ENCODE results near the gene SCAF1. TPM values are rescaled to one million over a fixed set of nuclear protein-coding genes. Genes with fewer than 3 reads are reported as not detected.

Gene SCAF1
- total RNA-seq, 1 experiment from 2014 or later, result 46.8 TPM

DNA sequence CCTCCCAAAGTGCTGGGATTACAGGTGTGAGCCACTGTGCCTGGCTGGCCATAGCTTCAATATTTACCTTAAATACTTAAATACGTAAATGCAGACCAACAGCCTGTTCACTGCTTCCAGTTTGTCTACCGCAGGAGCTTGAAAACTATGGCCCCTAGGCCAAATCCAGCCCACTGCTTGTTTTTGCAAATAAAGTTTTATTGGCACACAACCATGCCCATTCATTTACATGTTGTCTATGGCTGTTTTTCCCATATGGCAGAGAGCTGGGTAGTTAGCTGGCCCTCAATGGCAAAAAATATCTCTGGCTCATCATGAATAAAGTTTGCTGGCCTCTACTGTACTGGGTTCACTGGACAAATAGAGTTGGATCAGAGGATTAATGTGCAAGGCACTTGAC, 39.2 kb upstream of the SCAF1 start:
- Histone ChIP-seq H3K4me1 (ENCODE audit: insufficient read depth, low read length) (no peaks in the 10 kb centered on the region), H2AFZ (ENCODE audit: low read length) (no peak overlapping the region), H3K36me3 (ENCODE audit: low read depth, low read length) (peaks cover 62% of the 10 kb centered on the region), H3K27me3 (ENCODE audit: low read length) (no peaks in the 10 kb centered on the region), H3K79me2 (ENCODE audit: low read length) (peaks cover 72% of the 10 kb centered on the region), H3K9me2 (replicated peaks; ENCODE audit: low read length) (no peaks in the 10 kb centered on the region), H4K20me1 (ENCODE audit: low read length) (peaks cover 9% of the 10 kb centered on the region; the same call in 1 of the 2 replicates), H3K4me2 (ENCODE audit: low read length) (no peak overlapping the region), H3K27ac (ENCODE audit: low read length) (no peak overlapping the region), H3K9ac (ENCODE audit: low read length) (no peak overlapping the region), H3K4me3 (ENCODE audit: low read length) (no peak overlapping the region), H3K9me3 (ENCODE audit: low read length) (no peaks in the 10 kb centered on the region), H3F3A (ENCODE audit: low read length, unreplicated experiment) (no peaks in the 10 kb centered on the region)
- BruUV-seq (replicated peaks), result no TSS peak
- DNase-seq, result no peak
- ChIA-PET POLR2A (ENCODE audit: unreplicated experiment) (no interaction called here), CTCF (no interaction called here)
- TF ChIP-seq EZH2phosphoT487 (IDR thresholded peaks at IDR 0.05; ENCODE audit: borderline replicate concordance, low read length) (no peak), EZH2 (IDR thresholded peaks at IDR 0.05; ENCODE audit: low read length, unreplicated experiment) (no peak)
- TF ChIP-seq, protein P1, sequence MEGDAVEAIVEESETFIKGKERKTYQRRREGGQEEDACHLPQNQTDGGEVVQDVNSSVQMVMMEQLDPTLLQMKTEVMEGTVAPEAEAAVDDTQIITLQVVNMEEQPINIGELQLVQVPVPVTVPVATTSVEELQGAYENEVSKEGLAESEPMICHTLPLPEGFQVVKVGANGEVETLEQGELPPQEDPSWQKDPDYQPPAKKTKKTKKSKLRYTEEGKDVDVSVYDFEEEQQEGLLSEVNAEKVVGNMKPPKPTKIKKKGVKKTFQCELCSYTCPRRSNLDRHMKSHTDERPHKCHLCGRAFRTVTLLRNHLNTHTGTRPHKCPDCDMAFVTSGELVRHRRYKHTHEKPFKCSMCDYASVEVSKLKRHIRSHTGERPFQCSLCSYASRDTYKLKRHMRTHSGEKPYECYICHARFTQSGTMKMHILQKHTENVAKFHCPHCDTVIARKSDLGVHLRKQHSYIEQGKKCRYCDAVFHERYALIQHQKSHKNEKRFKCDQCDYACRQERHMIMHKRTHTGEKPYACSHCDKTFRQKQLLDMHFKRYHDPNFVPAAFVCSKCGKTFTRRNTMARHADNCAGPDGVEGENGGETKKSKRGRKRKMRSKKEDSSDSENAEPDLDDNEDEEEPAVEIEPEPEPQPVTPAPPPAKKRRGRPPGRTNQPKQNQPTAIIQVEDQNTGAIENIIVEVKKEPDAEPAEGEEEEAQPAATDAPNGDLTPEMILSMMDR (conservative IDR thresholded peaks at IDR 0.05; ENCODE audit: low read depth, low read length), result no peak
- intact Hi-C loops (cut with micrococcal nuclease), result no loop called here
- no peak for ATAC-seq

DNA sequence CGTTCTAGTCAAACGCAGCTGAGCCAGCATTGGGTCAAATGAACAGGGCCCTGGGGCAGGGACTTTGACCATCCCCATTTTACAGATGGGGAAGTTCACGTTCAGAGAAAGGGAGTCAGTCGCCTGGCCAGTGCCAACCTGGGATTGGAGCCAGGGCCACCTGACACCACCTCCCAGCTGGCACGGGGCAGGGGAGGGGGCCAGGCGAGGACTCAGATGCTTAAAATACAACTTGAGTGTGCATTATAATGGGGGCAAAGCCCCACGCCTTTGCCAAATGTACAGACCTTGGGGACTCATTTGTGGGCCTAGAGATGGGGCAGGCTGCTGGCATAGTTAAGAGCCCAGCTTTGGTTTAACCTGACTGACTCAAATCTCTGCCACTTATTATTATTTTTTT, 36.4 kb upstream of the SCAF1 start:
- 0 out of 2 replicates have a peak, but pooled peaks cover 3% of the 10 kb centered on the region for H4K20me1 ChIP-seq (ENCODE audit: low read length)
- H3F3A ChIP-seq (ENCODE audit: low read length, unreplicated experiment), result no peaks in the 10 kb centered on the region
- CTCF ChIA-PET, result no interaction called here
- no TSS peak for BruUV-seq (replicated peaks)
- POLR2A ChIA-PET (ENCODE audit: unreplicated experiment), result no interaction called here
- peaks cover 53% of the 10 kb centered on the region for H3K36me3 ChIP-seq (ENCODE audit: low read depth, low read length)
- H3K9me2 ChIP-seq (replicated peaks; ENCODE audit: low read length), result no peaks in the 10 kb centered on the region
- no peak overlapping the region for H3K9ac ChIP-seq (ENCODE audit: low read length)
- H3K4me3 ChIP-seq (ENCODE audit: low read length), result no peak overlapping the region
- TF ChIP-seq, protein P1 (conservative IDR thresholded peaks at IDR 0.05; ENCODE audit: low read depth, low read length), result no peak
- TF ChIP-seq EZH2 (IDR thresholded peaks at IDR 0.05; ENCODE audit: low read length, unreplicated experiment) (no peak), EZH2phosphoT487 (IDR thresholded peaks at IDR 0.05; ENCODE audit: borderline replicate concordance, low read length) (no peak)
- H3K27me3 ChIP-seq (ENCODE audit: low read length), result no peaks in the 10 kb centered on the region
- ATAC-seq (no peak), DNase-seq (no peak)
- H3K27ac ChIP-seq (ENCODE audit: low read length), result no peak overlapping the region
- intact Hi-C loops (cut with micrococcal nuclease), result no loop called here
- no peaks in the 10 kb centered on the region for H3K9me3 ChIP-seq (ENCODE audit: low read length)
- no peak overlapping the region for H2AFZ ChIP-seq (ENCODE audit: low read length)
- H3K79me2 ChIP-seq (ENCODE audit: low read length), result peaks cover 76% of the 10 kb centered on the region
- no peak overlapping the region for H3K4me2 ChIP-seq (ENCODE audit: low read length)
- no peaks in the 10 kb centered on the region for H3K4me1 ChIP-seq (ENCODE audit: insufficient read depth, low read length)

DNA sequence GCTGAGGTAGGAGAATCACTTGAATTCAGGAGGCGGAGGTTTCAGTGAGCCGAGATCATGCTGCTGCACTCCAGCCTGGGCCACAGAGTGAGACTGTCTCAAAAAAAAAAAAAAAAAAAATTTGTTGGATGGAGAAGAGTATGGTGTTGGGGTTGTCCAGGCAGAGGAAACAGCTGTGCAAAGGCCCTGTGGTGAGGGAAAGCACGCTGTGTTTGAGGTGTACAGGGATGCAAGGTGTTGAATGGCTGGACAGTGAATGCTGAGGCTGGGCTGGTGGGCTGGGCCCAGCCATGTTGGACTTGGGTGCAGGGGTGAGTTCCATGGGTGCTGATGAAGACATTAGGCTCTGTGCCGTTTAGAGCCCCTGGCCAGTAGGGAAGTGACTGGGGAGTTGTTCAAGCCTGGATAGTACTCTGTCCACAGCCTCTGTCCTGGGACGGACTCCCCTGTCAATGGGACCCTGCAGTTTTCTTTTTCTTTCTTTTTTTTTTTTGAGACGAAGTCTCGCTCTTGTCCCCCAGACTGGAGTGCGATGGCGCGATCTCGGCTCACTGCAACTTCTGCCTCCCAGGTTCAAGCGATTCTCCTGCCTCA, 32.4 kb upstream of the SCAF1 start:
- CTCF ChIA-PET, result interaction anchor here (0.7 kb wide), 1 partner anchor 195 kb away, joined by 11 read pairs; no protein-coding TSS in a partner anchor
- POLR2A ChIA-PET (ENCODE audit: unreplicated experiment), result no interaction called here

More for the DNA sequence above, 32.4 kb upstream of the SCAF1 start:
- ATAC-seq (no peak), DNase-seq (no peak)
- Histone ChIP-seq H3K27ac (ENCODE audit: low read length) (no peak overlapping the region), H3K27me3 (ENCODE audit: low read length) (no peaks in the 10 kb centered on the region), H3K4me2 (ENCODE audit: low read length) (no peak overlapping the region), H3K9me2 (replicated peaks; ENCODE audit: low read length) (no peaks in the 10 kb centered on the region), H3F3A (ENCODE audit: low read length, unreplicated experiment) (peaks cover 8% of the 10 kb centered on the region), H3K9ac (ENCODE audit: low read length) (no peak overlapping the region), H3K4me3 (ENCODE audit: low read length) (no peak overlapping the region), H4K20me1 (ENCODE audit: low read length) (0 out of 2 replicates have a peak, but pooled peaks cover 3% of the 10 kb centered on the region), H3K79me2 (ENCODE audit: low read length) (peaks cover 76% of the 10 kb centered on the region), H3K4me1 (ENCODE audit: insufficient read depth, low read length) (peaks cover 24% of the 10 kb centered on the region), H3K36me3 (ENCODE audit: low read depth, low read length) (peaks cover 35% of the 10 kb centered on the region), H2AFZ (ENCODE audit: low read length) (no peak overlapping the region), H3K9me3 (ENCODE audit: low read length) (no peaks in the 10 kb centered on the region)
- TF ChIP-seq, protein P1 (conservative IDR thresholded peaks at IDR 0.05; ENCODE audit: low read depth, low read length), result no peak
- TF ChIP-seq EZH2 (IDR thresholded peaks at IDR 0.05; ENCODE audit: low read length, unreplicated experiment), result no peak
- no peak for TF ChIP-seq EZH2phosphoT487 (IDR thresholded peaks at IDR 0.05; ENCODE audit: borderline replicate concordance, low read length)
- no TSS peak for BruUV-seq (replicated peaks)
- intact Hi-C loops (cut with micrococcal nuclease), result no loop called here

All from PC-3 (cell line).